ENCODE data around the gene ZNF81.
"Not testable (repeated sequence)": the region's sequence is repeated elsewhere in the genome, so short reads cannot be mapped to it uniquely, and the experiment has no call there.

Gene ZNF81

GRCh38 chrX:47831788-47832187 is 4.9 kb upstream of the ZNF81 start:
- no peak for DNase-seq (ENCODE audit: extremely low read depth, low read depth)

GRCh38 chrX:47838361-47838760 is 1.7 kb downstream of the ZNF81 start:
- TF ChIP-seq CTCF (IDR thresholded peaks at IDR 0.05; ENCODE audit: low read depth, low read length), result no peak
- no peak for DNase-seq (ENCODE audit: extremely low read depth, low read depth)

More at GRCh38 chrX:47831788-47832187, 4.9 kb upstream of the ZNF81 start:
- TF ChIP-seq CTCF (IDR thresholded peaks at IDR 0.05; ENCODE audit: low read depth, low read length), result peak; percentile 46

GRCh38 chrX:47840111-47840510 is 3.4 kb downstream of the ZNF81 start:
- TF ChIP-seq CTCF (IDR thresholded peaks at IDR 0.05; ENCODE audit: low read depth, low read length), result no peak
- DNase-seq (ENCODE audit: extremely low read depth, low read depth), result no peak

GRCh38 chrX:47843363-47843762 is 6.7 kb downstream of the ZNF81 start:
- no peak for TF ChIP-seq CTCF (IDR thresholded peaks at IDR 0.05; ENCODE audit: low read depth, low read length)
- no peak for DNase-seq (ENCODE audit: extremely low read depth, low read depth)

- no peak for DNase-seq (ENCODE audit: extremely low read depth, low read depth)
- no peak for TF ChIP-seq CTCF (IDR thresholded peaks at IDR 0.05; ENCODE audit: low read depth, low read length)
Measured at GRCh38 chrX:47844117-47844516, 7.4 kb downstream of the ZNF81 start.

GRCh38 chrX:47846040-47846439 is 9.3 kb downstream of the ZNF81 start:
- no peak for TF ChIP-seq CTCF (IDR thresholded peaks at IDR 0.05; ENCODE audit: low read depth, low read length)
- no peak for DNase-seq (ENCODE audit: extremely low read depth, low read depth)

- no peak for DNase-seq (ENCODE audit: extremely low read depth, low read depth)
- TF ChIP-seq CTCF (IDR thresholded peaks at IDR 0.05; ENCODE audit: low read depth, low read length), result no peak
Measured at GRCh38 chrX:47849778-47850177, 13.1 kb downstream of the ZNF81 start.

GRCh38 chrX:47850389-47850788 is 13.7 kb downstream of the ZNF81 start:
- not testable (repeated sequence) for DNase-seq (ENCODE audit: extremely low read depth, low read depth)

Data from AG09319 (cell line).